Hepatocyte (in vitro differentiated cells): Measurements from ENCODE around the gene CEP164. TPM values are rescaled to one million over a fixed set of nuclear protein-coding genes. Genes with fewer than 3 reads are reported as not detected.

Experiments used
- DNase-seq: peaks from one replicate; pipeline ENCODE4 v3.0.0-alpha.2; 2016; ENCODE audit warnings: low spot score
- H2AFZ ChIP-seq: fragments of 200-600 bp; sonication (generic); 2 replicates; pipeline ENCODE4 v1.6.0; 2016; ENCODE audit warnings: antibody characterized with exemption, mild to moderate bottlenecking
- H3K27ac ChIP-seq: fragments of 200-600 bp; sonication (generic); 2 replicates; pipeline ENCODE4 v1.5.1; 2016; ENCODE audit warnings: mild to moderate bottlenecking
- H3K27me3 ChIP-seq: fragments of 200-600 bp; sonication (generic); 2 replicates; pipeline ENCODE4 v1.6.1; 2016
- H3K36me3 ChIP-seq: fragments of 200-600 bp; sonication (generic); replicated peaks from 2 replicates; pipeline ENCODE4 v1.5.1; 2016; ENCODE audit warnings: low read depth; ENCODE audit not compliant: insufficient read depth
- H3K4me1 ChIP-seq: fragments of 200-600 bp; sonication (generic); 2 replicates; pipeline ENCODE4 v1.5.1; 2016; ENCODE audit warnings: mild to moderate bottlenecking, moderate library complexity; ENCODE audit not compliant: insufficient read depth
- H3K4me2 ChIP-seq: fragments of 200-600 bp; sonication (generic); 2 replicates; pipeline ENCODE4 v1.6.0; 2016
- H3K4me3 ChIP-seq: fragments of 200-600 bp; sonication (generic); 2 replicates; pipeline ENCODE4 v1.5.1; 2016; ENCODE audit warnings: mild to moderate bottlenecking
- H3K79me2 ChIP-seq: fragments of 200-600 bp; sonication (generic); 2 replicates; pipeline ENCODE4 v1.6.0; 2017; ENCODE audit warnings: mild to moderate bottlenecking
- H3K9me2 ChIP-seq: fragments of 200-600 bp; sonication (generic); replicated peaks from 2 replicates; pipeline ENCODE4 v1.6.0; 2017; ENCODE audit warnings: mild to moderate bottlenecking; ENCODE audit not compliant: insufficient read depth
- H3K9me3 ChIP-seq: fragments of 200-600 bp; sonication (generic); 2 replicates; pipeline ENCODE4 v1.5.1; 2016; ENCODE audit warnings: low read depth, mild to moderate bottlenecking
- H4K20me1 ChIP-seq: fragments of 200-600 bp; sonication (generic); 2 replicates; pipeline ENCODE4 v1.6.0; 2016; ENCODE audit warnings: mild to moderate bottlenecking; ENCODE audit not compliant: insufficient read depth, poor library complexity, severe bottlenecking
- EZH2 ChIP-seq: fragments of 200-600 bp; sonication (generic); IDR thresholded peaks from 2 replicates; pipeline ENCODE4 v1.6.1; 2016; ENCODE audit warnings: antibody characterized with exemption, mild to moderate bottlenecking, borderline replicate concordance
- EZH2phosphoT487 ChIP-seq: fragments of 200-600 bp; sonication (generic); IDR thresholded peaks from one replicate; pipeline ENCODE4 v1.6.1; 2018; ENCODE audit warnings: antibody characterized with exemption, mild to moderate bottlenecking, low read depth, moderate library complexity; ENCODE audit not compliant: unreplicated experiment, severe bottlenecking
- WGBS: methylation state at CpG from one replicate; pipeline ENCODE4 v1.1.6; 2016; ENCODE audit warnings: low lambda C conversion rate; ENCODE audit errors: missing lambda C conversion rate; 5-methylcytosine and 5-hydroxymethylcytosine counted together
- polyA plus RNA-seq: library from polyadenylated mRNA; unstranded; fragments of >200 nt; fragmentation: Nextera tagmentation; extraction: Ambion mirVana; gene quantifications from 2 replicates; pipeline ENCODE4 v1.2.1, GENCODE V29; 2016
- total RNA-seq: library from RNA; depleted of rRNA; stranded (reverse); fragments of >200 nt; gene quantifications from 2 replicates; pipeline ENCODE4 v1.2.3, GENCODE V29; 2014
- TF ChIP-seq, protein P1 (sequence below): fragments of 200-600 bp; sonication (generic); IDR thresholded peaks from 2 replicates; pipeline ENCODE4 v1.5.1; 2016; ENCODE audit warnings: antibody characterized with exemption, mild to moderate bottlenecking; ENCODE audit not compliant: poor library complexity

Gene CEP164
- total and polyA plus RNA-seq, 2 experiments from 2014 or later: 18.3 to 19.9 TPM

DNA sequence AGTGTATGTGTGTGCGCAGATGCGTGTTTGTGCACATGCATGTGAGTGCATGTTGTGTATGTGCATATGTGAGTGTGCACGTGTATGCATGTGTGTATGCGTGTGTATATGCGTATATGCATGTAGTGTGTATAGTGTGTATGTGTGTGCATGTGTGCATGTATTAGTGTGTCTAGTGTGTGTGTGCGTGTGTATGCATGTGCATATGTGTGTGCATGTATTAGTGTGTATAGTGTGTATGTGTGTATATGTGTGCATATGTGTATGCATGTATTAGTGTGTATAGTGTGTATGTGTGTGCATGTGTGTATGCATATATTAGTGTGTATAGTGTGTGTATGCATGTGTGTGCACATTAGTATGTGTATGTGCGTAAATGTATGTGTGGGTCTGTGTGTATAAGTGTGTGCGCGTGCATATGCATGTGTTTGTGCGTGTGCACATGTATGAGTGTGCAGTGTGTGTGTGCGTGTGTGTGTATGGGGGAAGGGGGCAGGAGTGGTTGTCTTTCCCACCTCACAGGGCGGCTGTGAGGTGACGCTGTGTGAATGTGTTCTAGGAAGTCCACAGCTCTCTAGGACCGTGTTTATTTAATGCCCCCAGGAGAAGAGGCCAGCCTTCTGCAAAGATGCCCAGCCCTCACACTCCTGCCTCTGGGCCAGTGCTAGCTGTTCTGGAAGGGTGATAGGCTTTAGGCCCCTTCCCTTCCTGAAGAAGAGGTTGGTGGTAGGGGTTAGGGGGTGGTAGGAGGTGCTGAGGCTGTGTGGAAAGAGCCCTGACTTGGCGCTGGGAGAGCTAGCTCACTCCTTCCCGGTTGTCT, 114.6 kb downstream of the CEP164 start:
- peaks cover 9% of the 10 kb centered on the region for H3K27me3 ChIP-seq
- H3K4me3 ChIP-seq: no peak overlapping the region
- H3K79me2 ChIP-seq: no peaks in the 10 kb centered on the region
- no peaks in the 10 kb centered on the region for H3K9me2 ChIP-seq
- no peak overlapping the region for H3K4me2 ChIP-seq
- H4K20me1 ChIP-seq: no peaks in the 10 kb centered on the region
- TF ChIP-seq EZH2: no peak
- TF ChIP-seq EZH2phosphoT487: no peak
- TF ChIP-seq, protein P1, sequence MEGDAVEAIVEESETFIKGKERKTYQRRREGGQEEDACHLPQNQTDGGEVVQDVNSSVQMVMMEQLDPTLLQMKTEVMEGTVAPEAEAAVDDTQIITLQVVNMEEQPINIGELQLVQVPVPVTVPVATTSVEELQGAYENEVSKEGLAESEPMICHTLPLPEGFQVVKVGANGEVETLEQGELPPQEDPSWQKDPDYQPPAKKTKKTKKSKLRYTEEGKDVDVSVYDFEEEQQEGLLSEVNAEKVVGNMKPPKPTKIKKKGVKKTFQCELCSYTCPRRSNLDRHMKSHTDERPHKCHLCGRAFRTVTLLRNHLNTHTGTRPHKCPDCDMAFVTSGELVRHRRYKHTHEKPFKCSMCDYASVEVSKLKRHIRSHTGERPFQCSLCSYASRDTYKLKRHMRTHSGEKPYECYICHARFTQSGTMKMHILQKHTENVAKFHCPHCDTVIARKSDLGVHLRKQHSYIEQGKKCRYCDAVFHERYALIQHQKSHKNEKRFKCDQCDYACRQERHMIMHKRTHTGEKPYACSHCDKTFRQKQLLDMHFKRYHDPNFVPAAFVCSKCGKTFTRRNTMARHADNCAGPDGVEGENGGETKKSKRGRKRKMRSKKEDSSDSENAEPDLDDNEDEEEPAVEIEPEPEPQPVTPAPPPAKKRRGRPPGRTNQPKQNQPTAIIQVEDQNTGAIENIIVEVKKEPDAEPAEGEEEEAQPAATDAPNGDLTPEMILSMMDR: no peak
- H3K27ac ChIP-seq: no peak overlapping the region
- 96% methylated on average over 16 of the region's 16 CpGs for WGBS
- peaks cover 6% of the 10 kb centered on the region for H3K4me1 ChIP-seq
- H2AFZ ChIP-seq: no peak overlapping the region
- no peaks in the 10 kb centered on the region for H3K9me3 ChIP-seq
- no peak for DNase-seq
- no peaks in the 10 kb centered on the region for H3K36me3 ChIP-seq

GRCh38 chr11:117442869-117443239, 115.2 kb downstream of the CEP164 start:
- H2AFZ ChIP-seq: no peak overlapping the region
- H3K4me3 ChIP-seq: no peak overlapping the region
- TF ChIP-seq EZH2phosphoT487 (no peak), EZH2 (no peak)
- TF ChIP-seq, protein P1: no peak
- DNase-seq: no peak
- H4K20me1 ChIP-seq: no peaks in the 10 kb centered on the region
- no peak overlapping the region for H3K27ac ChIP-seq
- no peaks in the 10 kb centered on the region for H3K9me2 ChIP-seq
- H3K79me2 ChIP-seq: no peaks in the 10 kb centered on the region
- 81% methylated on average over 12 of the region's 12 CpGs for WGBS
- no peaks in the 10 kb centered on the region for H3K9me3 ChIP-seq
- H3K36me3 ChIP-seq: no peaks in the 10 kb centered on the region
- no peak overlapping the region for H3K4me2 ChIP-seq
- peaks cover 9% of the 10 kb centered on the region for H3K27me3 ChIP-seq
- H3K4me1 ChIP-seq: peaks cover 6% of the 10 kb centered on the region

DNA sequence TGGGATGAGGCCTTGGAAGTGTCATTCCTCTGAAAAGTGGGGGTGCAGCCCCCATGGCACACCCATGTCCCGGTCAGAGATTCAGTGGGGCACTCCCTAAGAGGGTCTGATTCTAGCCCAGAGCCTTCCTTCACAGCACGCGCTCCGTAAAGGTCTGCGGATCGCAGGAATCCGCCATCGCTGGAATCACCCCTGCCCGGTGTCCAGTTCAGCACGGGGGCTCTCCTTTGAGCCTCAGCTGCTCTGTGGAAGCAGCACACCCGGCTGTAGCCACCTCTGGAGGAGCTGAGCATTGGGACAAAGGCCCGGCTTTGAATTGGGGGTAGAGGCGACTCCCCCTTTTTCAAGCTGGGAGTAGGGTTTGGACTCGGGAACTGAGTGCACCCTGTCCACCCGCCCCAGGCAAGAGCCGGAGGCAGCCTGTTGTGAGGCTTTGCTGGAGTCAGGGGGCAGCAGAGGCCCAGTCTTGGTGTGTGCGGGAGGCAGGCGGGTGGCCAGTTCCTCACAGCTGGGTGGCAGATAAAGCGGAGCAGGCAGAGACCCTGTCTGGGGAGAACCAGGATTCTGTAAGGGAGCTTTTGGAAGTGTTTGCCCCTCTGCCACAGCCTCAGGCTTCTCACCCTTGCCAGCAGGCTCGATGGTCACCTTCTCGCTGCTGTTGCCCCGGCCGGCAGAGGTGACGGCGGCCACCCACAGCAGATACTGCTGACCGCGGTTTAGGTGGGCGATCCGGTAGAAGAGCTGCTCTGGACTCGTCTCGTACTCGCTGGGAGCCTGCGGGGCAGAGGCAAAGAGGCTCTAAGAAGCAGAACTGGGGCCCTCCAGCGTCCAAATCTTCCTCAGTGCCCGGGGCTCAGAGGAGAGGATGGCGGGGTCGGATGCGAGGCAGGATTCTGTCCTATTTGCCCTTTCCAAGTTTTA, 115.9 kb downstream of the CEP164 start:
- H3K4me3 ChIP-seq: no peak overlapping the region
- no peaks in the 10 kb centered on the region for H3K36me3 ChIP-seq
- no peaks in the 10 kb centered on the region for H3K9me2 ChIP-seq
- peaks cover 6% of the 10 kb centered on the region for H3K4me1 ChIP-seq
- H3K79me2 ChIP-seq: no peaks in the 10 kb centered on the region
- H4K20me1 ChIP-seq: no peaks in the 10 kb centered on the region
- H3K27ac ChIP-seq: no peak overlapping the region
- H3K4me2 ChIP-seq: no peak overlapping the region
- DNase-seq: peak; percentile 82
- no peaks in the 10 kb centered on the region for H3K9me3 ChIP-seq
- no peak overlapping the region for H2AFZ ChIP-seq
- no peak for TF ChIP-seq EZH2phosphoT487
- TF ChIP-seq, protein P1: peak; percentile 73
- H3K27me3 ChIP-seq: peaks cover 9% of the 10 kb centered on the region
- 55% methylated on average over 38 of the region's 38 CpGs for WGBS
